Peyer's patch (tissue), 4 donors: Measurements from ENCODE around the gene GPR15.

Experiments
- CTCF ChIP-seq, 6 experiments: fragments of 450-650 bp in 4 of 6; fragments of 200-600 bp in 2 of 6; sonication (generic) in 1 of 6; IDR thresholded peaks; one replicate each; pipeline ENCODE4 v1.5.1; 2017 to 2019; ENCODE audit warnings: antibody characterized with exemption in 6 of 6, mild to moderate bottlenecking in 3 of 6, moderate library complexity in 1 of 6
- POLR2A ChIP-seq, 2 donors: fragments of 450-650 bp; IDR thresholded peaks; one replicate each; pipeline ENCODE4 v1.5.1; 2017; ENCODE audit warnings: antibody characterized with exemption in 2 of 2, mild to moderate bottlenecking in 2 of 2, moderate library complexity in 2 of 2

GRCh38 chr3:98554580-98554979, 22.8 kb downstream of the GPR15 start:
- TF ChIP-seq CTCF (IDR thresholded peaks at IDR 0.05) (no peak), POLR2A (IDR thresholded peaks at IDR 0.05) (no peak)
